Measurements from ENCODE around the gene LRP1.
"Not testable (repeated sequence)": the region's sequence is repeated elsewhere in the genome, so short reads cannot be mapped to it uniquely, and the experiment has no call there.

LRP1 gene

DNA sequence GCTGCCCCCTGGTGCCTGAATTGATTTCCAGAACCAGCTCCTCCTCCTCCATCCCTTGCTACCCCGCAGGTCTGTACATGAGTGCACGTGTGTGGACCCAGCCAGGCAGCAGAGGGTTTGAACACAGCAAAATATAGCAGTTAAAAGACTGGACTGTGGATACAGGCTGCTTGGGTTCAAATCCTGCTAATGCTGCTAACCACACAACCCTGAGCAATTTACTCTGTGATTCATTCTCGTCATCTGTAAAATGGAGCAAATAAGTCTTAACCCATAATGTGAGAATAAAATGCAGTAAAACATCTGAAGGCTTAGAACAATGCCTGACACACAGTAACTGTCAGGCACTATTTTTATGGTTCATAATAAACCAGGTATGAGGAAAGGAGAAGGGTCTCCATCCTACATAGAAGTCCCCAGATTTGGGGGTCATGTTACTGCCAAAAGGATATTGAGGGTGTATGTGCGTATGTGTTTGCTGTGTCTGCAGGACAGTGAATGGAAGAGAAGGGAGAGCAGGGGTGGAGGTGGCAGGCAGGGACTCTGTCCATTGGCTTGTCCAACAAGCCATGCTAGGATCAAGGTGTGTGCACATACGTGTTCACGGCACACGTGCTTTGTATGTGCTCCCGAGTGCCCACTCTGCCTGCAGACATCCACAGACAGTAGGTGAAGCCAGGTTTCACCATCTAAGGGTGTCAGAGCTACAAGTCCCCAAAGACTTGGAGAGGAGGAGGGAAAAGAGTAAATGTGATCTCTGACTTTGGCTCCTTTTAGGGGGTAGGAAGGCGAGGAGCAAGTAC lies 15.6 kb upstream of the LRP1 start:
- no peak for DNase-seq

DNA sequence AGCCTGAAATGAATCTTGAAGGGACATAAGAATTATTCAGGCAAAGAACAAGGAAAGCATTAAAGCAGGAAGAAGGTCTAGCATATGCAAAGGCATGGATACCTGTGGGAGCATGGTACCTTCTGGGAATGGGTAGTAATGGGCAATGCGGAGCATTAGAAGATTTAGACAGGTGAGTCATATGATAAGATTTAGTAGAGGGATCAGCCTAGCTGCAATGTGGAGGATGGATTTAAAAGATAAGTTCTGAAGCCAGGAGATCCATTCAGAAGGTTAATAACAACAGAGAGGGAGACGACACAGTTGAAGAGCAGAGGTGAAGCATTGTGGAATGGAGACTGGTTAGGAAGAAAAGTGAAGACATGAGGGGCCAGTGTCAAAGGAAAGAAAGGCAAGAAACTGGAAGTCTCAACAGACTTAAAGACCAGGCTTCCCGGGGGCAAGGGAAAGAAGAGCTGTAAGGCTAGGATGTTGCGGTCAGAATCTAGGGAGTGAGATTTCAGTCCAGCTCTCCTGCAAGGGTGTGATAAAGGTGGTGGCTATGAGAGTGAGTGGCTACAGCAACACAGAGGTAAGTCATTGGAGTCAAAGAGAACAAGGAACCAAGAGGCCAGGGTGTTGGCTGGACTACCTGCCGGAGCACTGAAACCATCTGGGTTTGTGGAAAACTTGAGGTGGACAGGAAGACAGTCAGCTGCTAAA lies 11.6 kb upstream of the LRP1 start:
- no peak for DNase-seq

- no peak for DNase-seq
These were observed 9.5 kb upstream of the LRP1 start for GRCh38 chr12:57118711-57119271.

- DNase-seq: no peak
These were observed 8.8 kb upstream of the LRP1 start for GRCh38 chr12:57119294-57120085.

DNA sequence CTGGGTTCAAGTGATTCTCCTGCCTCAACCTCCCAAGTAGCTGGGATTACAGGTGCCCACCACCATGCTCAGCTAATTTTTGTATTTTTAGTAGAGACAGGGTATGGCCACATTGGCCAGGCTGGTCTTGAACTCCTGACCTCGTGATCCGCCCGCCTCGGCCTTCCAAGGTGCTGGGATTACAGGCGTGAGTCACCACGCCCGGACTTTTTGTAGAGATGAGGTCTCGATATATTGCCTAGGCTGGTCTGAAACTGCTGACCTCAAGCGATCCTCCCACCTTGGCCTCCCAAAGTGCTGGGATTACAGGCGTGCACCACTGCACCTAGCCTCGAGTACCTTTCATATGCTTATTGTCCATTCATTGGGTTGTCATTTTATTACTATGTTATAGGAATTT lies 7.6 kb upstream of the LRP1 start:
- DNase-seq: not testable (repeated sequence)

DNA sequence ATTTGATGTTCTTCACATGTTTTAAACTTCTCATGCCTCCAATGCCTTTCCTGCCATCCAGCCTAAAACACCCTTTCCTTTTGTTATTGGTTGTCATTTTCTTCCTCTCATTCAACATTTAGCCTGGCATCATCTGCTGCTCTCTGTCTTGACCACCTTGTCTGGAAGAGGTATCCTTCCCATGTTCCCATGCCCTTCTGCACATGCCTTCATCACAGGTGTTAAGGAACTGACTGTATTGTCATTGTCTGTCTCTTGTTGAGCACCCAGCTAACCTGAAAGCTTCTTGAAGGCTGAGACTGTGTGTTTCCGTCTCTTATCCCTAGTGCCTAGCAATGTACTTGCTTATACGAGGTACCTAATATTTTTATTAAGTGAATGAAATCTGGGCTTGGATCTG lies 4.5 kb upstream of the LRP1 start:
- DNase-seq: no peak

GRCh38 chr12:57124261-57124877 lies 3.9 kb upstream of the LRP1 start:
- peak; percentile 82 for DNase-seq

- no peak for DNase-seq
These were observed 2.2 kb upstream of the LRP1 start for GRCh38 chr12:57126061-57126460.

DNA sequence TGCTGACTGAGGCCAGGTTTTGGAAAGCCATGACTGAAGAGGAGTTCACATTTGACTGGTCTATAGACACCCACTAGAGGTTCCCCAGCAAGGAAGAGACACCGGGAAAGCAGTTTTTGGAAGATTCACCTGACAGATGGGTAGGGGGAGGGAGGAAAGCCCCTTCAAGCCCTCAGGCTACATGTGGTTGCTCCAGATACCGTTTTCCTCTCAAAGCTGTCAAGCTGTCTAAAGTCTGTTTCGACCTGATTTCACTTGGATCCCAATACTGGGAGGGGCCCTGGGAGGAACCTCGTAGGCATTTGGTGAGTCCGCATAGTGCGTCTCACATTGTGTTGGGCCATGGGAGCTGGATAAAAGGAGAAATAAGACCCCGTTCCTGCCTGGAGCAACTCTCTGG lies 1.7 kb upstream of the LRP1 start:
- no peak for DNase-seq

DNA sequence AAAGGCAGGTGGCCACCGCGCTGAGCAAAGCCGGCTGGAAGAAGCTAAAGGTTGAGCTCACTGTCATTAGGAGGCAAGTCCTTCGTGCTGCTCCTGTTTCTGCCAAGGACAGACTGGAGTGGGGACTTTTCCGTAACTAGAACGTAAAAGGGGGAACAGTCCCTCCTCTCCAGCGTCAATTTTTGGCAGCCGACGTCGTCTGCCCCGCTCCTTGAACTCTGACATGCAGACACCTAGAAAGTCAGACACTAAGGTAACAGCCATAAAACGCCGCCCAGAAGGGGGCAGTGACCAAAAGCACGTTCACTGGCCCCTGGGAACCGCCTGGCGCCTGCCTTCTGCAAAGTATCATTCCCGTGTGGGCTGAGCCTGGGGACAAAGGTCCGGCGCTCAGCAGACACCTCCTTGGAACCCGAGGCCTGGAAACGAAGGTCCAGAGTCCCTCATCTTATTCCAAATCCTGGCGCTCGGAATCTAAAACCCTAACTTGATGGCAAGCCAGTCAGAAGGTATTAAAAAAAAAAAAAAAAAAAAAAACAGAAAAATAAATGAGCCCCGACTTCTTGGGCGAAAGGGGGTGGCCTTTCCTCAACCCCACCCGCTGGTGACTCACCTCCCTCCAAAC lies 1.1 kb upstream of the LRP1 start:
- no peak for DNase-seq

DNA sequence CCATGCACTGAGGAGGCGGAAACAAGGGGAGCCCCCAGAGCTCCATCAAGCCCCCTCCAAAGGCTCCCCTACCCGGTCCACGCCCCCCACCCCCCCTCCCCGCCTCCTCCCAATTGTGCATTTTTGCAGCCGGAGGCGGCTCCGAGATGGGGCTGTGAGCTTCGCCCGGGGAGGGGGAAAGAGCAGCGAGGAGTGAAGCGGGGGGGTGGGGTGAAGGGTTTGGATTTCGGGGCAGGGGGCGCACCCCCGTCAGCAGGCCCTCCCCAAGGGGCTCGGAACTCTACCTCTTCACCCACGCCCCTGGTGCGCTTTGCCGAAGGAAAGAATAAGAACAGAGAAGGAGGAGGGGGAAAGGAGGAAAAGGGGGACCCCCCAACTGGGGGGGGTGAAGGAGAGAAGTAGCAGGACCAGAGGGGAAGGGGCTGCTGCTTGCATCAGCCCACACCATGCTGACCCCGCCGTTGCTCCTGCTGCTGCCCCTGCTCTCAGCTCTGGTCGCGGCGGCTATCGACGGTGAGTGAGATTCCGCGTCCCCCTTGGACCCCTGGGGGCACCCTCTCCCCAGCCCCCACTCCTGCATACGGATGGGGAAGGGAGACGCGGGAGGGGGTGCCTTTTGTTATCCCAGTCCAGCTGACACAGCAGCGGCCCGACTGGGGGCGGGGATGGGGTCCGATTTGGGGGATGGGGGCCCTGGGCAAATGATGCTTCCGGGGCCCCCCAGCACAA lies 400 bp downstream of the LRP1 start:
- no peak for DNase-seq

DNA sequence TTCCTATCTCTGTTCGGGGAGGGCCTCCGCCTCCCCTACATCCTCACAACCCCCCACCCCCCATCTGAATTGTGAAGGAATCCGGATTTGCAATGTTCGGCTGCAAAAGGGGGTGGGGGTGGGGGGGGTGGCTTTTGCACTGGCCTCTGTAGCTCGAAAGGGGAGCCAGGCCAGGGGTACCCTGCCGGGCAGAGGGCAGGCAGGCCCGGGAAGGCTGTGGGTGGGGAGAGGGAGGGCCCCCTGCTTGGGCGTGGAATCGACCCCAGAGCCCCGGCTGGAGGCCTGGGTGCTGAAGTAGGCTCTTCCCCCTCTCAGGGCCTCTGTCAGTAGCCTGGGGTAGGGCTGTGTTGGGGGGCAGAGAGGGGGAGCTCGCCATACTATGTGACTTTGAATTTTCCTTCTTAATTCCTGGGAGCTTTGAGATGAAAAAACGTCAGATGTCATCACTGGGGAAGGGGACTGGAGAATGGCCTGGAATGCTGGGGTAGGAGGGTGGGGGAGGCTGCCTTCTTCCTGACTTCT lies 1.1 kb downstream of the LRP1 start:
- DNase-seq: no peak

GRCh38 chr12:57129889-57130288 lies 1.6 kb downstream of the LRP1 start:
- no peak for DNase-seq

DNA sequence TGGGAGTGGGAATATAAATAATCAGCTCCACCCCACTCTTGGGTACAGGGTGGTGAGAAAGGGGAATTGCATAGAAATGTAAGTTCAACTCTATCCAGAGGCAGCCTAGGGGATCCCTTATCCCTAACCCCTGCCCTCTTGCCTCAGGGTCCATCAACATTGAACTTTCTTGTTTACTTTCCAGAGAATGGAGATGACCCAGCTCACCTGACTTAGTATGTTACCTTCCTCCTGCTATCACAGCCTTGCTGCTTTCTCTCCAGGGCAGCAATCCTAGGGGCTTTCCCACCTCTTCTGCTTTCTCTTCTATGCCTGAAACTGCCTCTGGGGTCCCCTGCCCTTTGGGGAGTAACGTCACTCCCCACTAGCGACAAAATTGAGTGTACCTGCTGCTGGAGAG lies 2.7 kb downstream of the LRP1 start:
- DNase-seq: no peak

DNA sequence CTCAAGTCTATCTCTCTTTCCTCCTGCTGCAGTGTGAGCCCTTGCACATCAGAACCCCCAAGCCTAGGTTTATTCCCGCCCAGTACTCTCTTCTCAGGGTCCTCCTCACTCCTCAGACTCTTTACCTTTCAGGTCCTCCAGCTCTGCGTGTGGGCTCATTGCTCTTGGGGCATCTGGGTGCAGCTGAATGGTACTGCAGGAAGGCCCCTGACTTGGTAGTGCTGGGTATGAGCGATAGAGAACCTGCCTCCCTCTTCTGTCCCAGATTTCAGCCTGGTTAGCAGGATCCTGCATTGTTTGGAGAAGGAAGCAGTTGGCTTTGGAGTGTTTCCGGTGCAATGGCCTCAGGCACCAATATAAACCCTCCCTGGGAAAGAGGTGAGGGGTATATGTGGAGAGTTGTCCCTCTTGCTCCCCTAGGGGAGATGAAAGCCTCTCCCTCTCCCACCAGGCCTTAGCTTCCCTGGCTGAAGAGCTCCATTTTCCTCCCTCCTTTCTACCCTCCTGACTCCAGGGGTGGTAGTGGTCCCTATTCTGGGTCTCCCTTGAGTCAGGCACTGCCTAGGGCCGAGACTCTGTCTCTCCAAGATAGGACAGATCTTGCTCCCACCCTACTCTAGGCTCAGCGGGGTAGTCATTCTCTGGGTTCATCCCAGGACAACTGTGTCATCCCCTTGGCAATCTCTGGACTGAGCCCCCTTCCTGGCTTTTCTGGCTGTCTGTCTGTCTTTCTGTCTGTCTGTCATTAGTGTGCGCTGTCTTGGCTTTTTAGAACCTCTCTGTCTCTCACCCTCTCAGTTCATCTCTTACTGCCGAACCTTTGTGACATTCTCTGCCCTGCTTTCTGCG lies 3.8 kb downstream of the LRP1 start:
- DNase-seq: no peak

DNA sequence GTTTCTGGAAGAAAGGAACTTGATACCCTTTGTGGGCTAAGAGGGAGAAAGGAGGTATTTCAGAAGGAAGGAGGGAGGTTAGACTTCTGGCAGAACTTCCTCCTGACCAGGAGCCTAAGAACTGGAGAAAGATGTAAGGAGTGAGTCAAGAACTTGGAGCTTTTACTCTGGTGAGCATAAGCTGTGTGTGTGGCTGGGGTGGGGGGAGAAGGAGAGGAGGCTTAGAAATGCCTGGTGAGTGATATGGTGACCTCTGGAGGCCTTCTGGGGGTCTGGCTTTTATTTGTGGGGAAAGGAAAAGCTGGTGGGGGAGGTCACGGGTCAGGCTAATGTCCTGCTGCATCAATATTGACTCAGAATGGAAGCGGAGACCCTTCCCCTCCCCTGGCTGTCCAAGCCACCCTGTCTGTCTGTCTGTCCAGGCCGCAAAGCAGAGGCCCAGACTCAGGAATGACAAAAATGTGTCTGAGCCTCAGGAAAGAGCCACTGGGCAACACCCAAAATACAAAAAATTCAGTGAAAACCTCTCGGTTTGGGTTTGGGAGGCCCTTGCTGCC lies 4.8 kb downstream of the LRP1 start:
- no peak for DNase-seq

DNA sequence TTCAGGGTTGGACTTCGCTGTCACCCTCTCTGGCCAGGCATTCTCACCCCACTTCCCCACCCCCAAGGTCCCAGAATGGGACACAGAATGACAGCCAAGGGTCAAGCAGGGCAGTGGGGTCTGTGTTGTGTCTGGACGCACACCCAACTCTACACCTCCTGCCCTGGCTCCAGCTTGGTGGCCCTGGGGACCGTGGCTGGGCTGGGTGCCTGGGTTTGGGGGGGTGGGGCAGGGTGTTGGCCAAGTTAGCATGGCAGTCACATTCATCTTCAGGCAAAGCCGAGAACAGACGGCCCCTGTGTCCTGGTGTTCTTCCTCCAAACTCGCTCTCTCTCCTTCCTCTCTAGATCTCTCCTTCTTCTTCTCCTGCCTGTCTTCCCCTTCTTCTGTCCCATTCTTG lies 5.6 kb downstream of the LRP1 start:
- DNase-seq: no peak

DNA sequence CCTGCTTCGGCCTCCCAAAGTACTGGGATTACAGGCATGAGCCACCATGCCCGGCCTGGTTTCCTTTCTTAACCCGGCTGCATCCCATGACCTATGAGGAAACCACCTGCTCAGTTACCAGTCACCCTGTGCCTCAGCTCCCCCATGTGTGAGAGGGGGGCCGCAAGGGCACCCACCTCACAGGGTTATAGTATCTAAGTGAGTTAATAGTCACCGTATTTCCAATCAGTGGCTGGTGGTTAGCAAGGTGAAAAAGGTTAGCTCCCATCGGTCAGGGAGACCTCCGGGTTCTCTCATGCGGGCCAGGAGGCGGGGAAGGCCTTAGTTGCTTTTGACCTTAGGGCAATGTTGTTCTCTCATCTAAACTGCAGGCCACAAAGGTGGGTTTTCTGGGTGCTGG lies 6.7 kb downstream of the LRP1 start:
- no peak for DNase-seq

GRCh38 chr12:57135527-57136326 lies 7.4 kb downstream of the LRP1 start:
- DNase-seq: peak; percentile 93
